NCI-H2171 (cell line): ENCODE measurements around the gene NEIL1.
"Not testable (repeated sequence)": the region's sequence is repeated elsewhere in the genome, so short reads cannot be mapped to it uniquely, and the experiment has no call there.

Experiments used
- DNase-seq: peaks from one replicate; lab custom pipeline; 2025; lab: John Stamatoyannopoulos, UW

Gene NEIL1

DNA sequence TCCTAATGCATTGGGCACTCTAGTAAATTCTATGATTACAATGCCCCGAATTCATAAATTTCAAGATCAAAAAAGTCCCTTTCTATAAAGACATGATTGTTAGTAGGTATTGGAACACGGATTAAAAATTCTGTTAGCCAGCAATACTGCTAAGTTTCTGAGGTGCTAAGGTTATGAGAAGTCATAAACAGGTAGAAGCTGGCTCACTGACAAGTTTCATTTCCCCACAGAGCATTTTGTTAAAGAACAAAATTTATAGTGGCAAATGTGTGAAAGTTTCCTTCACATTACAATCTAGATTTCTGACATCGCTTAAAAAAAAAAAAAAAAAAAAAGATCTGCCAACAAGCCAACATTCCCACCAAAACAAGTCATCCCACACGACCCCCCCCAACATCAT, 33.9 kb downstream of the NEIL1 start:
- no peak for DNase-seq

DNA sequence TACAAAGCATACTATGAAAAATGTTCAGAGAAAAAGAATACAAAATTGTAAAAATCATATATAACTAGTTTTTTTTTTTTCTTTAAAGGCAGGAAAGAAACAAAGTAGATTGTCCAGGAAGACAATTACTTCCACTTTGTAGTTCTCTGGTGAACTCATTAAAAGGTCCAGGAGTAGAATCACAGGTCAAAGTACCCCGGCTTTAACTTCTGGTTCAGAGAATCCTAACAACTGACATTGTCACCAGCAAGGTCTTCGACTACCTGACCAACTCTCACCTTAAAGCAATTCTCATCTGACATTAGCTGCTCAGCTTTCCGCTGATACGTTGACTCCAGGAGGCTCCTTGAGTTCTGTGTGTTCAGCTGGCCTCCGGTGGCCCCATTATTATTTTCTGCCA, 37.1 kb downstream of the NEIL1 start:
- DNase-seq = not testable (repeated sequence)

DNA sequence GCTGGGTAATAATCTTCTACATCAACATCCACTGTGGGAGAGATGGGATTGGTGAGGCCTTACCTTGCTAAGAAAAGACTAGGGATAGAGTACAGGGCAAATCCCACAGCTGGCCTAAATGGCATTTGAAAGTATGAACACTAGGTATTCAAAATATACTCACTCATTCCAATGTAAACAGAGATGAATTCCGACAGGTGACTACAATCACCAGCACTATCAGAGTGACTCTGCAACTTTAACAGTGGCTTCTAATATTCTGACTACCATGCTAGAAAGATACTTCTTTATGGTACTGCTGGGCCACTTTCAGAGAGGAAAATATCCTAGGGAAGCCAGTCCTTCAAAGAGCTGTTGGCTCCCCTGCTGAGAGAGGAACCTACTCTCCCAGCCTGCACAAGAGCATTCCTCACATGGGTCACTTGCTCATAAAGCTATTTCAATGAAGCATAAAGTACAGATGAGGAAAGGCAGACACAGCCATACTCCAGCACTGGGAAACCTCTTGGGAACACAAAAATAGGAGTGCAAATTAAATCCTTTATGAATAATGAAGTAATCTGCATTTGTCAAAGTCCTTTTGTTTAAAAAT, 43.0 kb downstream of the NEIL1 start:
- no peak for DNase-seq

DNA sequence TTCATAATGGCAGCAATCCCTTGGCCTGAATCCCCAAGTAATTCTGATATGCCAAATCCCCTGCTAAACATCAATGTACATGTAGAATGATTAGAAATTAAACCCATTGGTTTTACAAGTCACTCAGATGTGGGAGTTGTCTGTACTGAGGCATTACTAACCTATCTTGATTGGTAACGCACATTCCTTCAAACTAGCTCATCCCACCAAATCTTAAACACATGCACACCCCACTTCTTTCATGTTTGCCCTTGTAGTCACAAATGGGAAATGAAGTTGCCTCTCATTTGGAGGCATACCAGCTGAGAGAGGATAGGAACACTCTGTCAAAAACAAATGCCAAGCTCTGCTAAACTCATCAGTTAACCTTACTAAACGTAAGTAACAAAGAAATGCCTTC, 50.7 kb downstream of the NEIL1 start:
- no peak for DNase-seq

DNA sequence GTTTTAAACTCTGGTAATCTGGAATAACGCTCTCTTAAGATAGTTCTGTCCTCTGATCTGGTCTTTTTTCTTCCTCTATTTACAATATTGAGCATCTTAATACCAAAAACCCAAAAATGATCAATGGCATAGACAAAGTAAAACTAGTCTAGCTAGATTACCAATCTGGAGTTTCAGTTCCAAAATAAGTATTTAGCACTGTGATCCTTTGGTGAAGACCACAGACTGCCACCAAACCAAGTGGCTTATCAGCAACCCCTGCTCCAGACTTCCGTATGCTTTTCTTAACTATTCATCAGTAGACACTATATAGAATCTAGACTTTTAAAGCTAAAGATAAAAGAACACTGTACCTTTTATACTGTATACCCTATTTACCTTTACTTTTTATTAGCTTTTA, 57.1 kb downstream of the NEIL1 start:
- DNase-seq = no peak
